Measurements from ENCODE around the gene CCK.
A peak's percentile ranks its signal among the peaks of the same experiment; 100 is the strongest.

Gene CCK

GRCh38 chr3:42267878-42268277 lies 1.9 kb upstream of the CCK start:
- DNase-seq: no peak

DNA sequence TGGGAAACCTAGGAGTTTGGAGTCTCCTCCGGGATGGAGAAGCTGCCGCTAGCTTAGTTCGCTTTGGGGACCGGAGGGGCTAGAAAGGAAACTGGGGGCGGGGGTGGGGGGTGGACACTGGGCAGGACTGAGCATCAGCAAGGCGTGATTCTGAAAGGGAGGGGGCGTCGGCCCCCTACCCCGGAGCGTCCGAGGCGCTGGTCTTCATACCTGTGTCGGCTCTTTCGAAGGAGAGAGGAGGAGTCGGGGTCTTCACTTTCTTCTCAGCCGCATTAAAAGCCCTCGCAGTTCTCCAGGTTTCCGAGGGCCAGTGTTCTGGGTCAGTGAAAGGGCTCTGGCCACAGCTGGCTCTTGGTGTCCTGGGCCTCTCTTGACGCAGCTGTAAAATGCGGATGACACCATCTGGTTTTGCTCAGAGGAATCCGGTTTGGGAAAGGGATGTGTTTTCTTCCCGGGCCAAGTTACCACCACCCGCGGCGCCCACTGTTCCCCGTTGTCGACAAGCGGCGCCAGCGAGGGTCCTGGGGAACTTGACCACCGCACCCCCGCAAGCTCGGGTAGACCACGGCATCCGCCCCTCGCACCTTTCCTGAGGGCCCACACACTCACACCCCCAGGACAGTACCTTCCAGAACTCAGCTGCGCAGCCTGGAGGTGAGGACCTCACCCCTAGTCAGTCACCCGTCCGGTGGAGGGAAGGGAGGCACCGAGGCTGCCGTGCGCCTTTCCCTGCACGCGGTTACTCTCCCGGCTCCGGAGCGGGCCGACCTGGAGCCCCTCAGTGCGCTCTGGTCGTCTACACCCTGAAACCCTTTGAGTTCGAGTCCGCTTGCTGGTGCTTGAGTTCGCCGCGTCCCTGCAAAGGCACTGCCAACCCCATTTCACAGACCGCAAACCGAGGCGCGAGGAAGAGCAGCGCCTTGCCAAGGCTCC lies 660 bp downstream of the CCK start:
- DNase-seq: no peak

DNA sequence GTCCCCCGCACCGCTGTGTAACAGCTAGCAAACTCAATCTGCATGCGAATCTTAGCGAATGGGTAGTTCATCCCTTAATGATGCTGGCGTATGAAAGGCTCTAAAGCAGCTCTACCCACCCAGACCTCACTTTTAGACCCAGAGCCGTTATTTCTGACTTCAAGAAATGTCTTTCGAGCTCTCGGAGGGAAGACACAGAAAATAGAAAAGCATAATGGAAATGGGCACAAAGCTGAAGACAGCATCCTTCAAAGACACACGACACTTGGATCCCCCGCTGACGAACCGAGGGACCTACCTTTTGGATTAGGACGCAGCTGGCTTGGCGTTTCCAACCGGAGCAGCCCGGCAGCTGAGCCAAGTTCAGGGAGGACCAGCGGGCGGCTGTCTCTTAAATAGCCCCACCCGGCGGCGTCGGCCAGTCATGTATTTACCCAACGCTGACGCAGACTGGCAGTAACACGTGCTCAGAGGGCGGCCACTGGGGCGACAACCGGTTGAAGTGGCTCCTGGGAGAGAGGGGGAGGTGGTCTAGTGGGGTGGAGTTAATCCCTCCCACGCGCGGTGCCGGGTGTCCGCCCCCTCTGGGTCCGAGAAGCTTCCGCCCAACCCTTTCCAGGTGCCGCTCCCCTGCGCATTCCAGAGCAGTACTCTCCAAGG lies 1.5 kb downstream of the CCK start:
- no peak for DNase-seq

DNA sequence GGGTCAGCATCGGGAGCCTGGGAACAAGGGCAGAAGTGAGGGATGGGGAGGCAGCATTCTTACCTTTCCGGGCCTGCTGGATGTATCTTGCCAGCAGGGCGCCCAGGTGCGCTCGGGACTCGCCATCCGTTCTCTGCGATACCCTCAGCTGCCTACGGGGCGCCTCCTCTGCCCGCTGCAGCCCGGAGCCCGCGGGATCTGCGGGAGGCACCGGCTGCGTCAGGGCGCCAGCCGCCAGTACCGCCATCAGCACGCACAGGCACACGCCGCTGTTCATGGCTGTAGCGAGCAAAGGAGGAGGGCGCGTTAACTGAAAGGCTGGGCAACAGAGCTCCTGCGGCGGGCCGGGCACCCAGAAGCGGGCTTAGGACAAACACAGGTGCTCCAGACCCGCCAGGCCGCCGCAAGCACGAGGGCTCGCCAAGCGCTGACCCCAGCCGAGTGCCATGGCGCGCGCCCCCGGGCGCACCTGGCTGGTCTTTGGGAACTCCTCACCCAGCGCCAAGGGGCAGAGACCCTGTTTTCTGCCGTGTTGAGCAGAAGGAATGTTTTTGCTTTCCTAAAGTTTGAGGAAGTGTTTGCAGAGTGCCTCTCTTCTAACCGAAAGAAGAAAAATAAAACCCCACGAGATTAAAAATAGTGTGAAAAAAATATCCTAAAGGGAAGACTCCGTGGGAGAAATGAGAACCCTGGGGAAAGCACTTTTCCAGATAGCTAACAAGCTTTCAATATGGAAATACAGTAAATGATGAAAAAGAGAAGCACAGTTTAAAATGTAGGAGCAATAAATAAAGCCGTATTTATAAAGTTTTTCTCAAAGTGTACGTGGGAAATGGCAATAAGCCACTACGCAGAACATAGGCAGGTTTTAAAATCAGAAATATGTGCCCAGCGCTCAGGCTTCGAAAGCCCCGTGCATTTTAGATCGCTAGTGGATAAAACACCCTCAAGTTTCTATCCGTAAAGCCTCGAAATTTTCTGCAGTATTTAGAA lies 2.3 kb downstream of the CCK start:
- no peak for DNase-seq

- DNase-seq: no peak
These were observed 3.5 kb downstream of the CCK start for GRCh38 chr3:42262525-42262924.

DNA sequence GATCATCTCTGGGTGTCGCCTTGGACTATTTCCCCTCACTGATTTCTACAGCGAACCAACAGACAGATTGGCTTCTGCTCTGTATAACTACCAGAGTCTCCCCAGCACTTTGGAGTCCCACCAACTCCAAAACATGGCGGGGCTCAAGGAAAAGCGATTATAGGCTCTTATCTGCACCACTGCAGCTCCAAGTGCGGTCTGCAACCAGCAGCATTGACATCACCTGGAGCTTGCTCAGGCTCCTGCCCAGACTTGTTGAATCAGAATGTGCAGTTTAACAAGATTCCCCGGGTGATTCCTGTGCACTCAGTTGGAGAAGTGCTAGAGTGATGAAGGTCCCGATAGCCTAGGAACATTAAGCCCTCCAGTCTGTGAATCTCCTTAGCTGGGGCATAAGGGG lies 9.0 kb downstream of the CCK start:
- DNase-seq: no peak

DNA sequence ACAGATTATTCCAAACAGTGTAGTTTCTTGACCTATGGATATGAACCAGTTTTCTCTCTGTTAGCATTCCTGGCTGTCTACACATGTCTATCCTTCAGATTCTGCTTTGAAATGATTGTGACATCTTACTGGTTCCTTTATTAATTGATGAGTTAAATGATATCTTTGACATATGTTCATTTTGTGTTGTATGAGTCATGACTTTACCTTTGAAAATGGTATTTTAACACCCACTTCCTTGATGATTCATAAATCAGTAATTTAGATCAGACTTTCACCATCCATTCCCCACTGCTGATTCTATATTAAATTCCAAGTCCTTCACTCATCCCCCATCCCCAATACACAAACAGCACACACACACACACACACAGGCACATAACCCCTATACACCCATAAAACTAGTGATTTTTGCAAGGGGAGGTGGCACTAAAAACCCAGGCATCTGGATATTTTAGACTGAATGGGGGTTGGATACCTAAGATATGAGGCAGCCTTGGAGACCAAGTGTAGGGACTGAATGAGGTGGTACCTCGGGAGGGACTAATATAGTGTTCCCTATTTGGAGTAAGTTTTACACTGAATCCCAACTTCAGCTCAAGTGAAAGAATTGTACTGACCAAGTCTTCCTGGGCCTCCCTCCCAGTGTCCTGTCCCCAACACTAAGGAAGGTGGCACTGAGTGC lies 9.7 kb downstream of the CCK start:
- peak in 1 of 5 donors; percentile 9 for DNase-seq

- no peak for DNase-seq
These were observed 11.4 kb downstream of the CCK start for GRCh38 chr3:42254566-42254965.

DNA sequence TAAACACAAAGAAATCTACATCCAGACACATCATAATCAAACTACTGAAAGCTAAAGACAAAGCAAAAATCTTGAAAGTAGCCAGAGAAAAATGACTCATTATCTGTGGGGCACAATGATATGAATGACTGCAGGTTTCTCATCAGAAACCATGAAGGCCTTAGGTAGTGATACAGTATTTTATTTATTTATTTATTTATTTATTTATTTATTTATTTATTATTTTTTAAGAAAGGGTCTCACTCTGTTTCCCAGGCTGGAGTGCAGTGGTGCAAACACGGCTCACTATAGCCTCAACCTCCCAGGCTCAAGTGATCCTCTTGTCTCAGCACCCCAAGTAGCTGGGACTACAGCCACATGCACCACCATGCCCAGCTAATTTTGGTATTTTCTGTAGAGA lies 15.2 kb downstream of the CCK start:
- DNase-seq: no peak

- peak in 4 of 5 donors; percentile 25 to 60 (median 49) for DNase-seq
These were observed 18.4 kb downstream of the CCK start for GRCh38 chr3:42247576-42248027.

- DNase-seq: no peak
These were observed 19.9 kb downstream of the CCK start for GRCh38 chr3:42246091-42246490.

DNA sequence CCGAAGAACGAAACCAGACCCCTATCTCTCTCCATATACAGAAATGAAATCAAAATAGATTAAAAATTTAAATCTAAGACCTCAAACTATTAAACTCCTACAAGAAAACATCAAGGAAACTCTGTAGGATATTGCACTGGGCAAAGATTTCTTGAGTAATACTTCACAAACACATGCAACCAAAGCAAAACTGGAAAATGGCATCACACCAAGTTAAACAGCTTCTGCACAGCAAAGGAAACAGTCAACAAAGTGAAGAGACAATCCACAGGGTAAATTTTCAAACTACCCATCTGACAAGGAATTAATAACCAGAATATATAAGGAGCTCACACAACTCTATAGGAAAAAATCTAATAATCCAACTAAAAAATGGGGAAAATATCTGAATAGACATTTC lies 29.4 kb downstream of the CCK start:
- DNase-seq: no peak

- no peak for DNase-seq
These were observed 30.5 kb downstream of the CCK start for GRCh38 chr3:42235532-42235931.

GRCh38 chr3:42230860-42231259 lies 35.1 kb downstream of the CCK start:
- no peak for DNase-seq

- DNase-seq: no peak
These were observed 35.9 kb downstream of the CCK start for GRCh38 chr3:42229942-42230688.

DNA sequence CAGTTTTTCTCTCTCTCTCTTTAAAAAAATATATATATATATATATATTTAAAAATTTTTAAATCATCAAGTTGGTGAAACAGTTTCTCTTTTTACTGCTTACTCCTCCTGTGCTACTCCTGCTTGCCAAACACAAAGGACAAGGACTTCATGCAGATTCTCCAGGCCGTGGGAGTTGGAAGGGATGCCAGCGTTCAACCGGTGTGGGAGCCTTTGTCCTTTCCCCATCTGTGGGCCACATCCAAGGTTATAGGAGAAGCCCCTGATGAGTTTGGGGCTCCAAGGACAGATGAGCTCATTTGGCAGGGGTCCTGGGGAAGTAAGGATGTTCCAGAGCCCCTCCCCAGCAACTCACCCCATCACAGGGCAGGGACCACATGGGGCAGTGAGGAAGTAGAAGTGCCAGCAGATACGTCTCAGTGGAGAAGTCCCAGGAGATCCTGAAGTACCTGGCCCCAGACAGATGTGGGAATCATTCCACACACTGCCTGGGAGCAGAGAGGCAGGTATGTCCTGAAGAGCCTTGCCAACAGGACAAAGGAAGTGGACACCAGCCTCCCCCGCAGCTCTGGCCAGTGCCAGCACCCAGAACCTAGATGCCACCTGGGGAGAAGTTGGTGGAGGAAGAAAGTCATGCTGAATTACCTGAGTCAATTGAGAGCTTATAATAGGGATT lies 36.6 kb downstream of the CCK start:
- no peak for DNase-seq

- no peak for DNase-seq
These were observed 37.2 kb downstream of the CCK start for GRCh38 chr3:42228796-42229195.

DNA sequence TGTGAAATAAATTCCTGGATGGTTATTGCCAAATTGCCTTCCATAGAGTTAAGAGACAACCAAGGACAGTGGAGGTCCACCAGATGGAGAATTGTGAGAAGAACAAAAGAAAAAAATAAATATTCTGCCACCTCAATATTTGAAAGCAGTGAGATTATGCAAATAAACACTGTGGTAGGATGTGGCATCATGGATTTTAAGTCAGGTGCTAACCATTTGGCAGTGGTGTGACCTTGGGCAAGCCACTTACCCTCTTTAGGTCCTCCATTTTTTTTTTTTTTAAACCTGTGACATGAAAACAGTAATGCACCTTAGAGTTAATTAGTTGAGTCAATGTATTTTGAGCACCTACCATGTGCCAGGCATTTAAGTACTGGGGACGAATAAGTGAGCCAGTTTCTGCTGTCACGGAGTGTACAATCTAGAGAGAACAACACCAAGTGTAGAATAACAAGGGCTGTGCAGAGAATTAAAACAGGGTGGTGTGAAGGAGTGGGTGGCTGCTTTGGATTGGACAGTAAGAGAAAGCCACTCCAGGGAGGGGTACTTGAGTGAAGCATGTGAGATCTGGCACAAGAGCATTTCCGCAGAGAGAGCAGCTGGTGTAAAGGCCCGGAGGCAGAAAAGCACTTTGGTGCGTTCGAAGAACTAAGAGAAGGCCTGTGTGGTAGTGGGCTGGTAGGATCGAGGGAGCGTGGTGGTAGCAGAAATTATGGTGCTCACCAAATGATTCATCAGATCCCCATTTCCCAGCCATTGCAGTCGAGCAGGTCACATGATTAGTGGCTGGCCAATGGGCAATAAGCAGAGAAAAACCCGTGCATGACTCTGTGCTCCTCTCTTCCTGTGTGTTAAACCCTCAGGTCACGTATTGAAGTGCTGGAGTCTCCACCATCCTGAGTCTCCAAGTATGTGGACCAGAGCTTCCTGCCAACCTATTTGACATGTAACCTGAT lies 39.2 kb downstream of the CCK start:
- DNase-seq: no peak

- DNase-seq: no peak
These were observed 40.3 kb downstream of the CCK start for GRCh38 chr3:42225486-42226363.

Measured in T-helper 1 cell (primary cell).